Putamen (tissue), 1 donor: Measurements from ENCODE around the gene STK40.

Experiments used
- DNase-seq: peaks from one replicate; pipeline ENCODE4 v3.0.0-alpha.2; 2016; ENCODE audit warnings: low spot score

Gene STK40

GRCh38 chr1:36343651-36344394 lies 41.9 kb downstream of the STK40 start:
- no peak for DNase-seq

- DNase-seq: no peak
These were observed 43.1 kb downstream of the STK40 start for GRCh38 chr1:36342426-36343185.

- DNase-seq: no peak
These were observed 44.0 kb downstream of the STK40 start for GRCh38 chr1:36341626-36342320.

GRCh38 chr1:36339615-36340014 lies 46.1 kb downstream of the STK40 start:
- no peak for DNase-seq

DNA sequence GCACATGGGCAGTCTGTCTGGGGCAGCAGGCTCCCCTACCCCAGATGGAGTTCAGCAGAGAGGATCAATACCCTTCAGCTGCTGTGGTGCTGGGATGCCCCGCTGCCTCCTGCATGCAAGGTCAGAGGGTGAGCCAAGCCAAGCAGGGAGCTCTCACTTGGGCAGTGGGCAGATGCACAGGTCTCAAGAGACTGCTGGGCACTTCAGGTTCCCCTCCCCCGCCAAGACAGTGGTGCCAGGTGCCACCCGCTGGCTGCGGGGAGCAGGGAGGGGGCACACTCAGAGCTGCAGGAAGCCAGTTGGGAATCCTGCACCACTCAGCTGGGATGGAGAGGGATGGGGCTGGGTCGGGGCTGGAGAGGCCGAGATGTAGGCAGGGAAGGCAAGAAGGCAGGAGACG lies 46.5 kb downstream of the STK40 start:
- DNase-seq: no peak

GRCh38 chr1:36337830-36338229 lies 47.9 kb downstream of the STK40 start:
- DNase-seq: no peak

- no peak for DNase-seq
These were observed 54.8 kb downstream of the STK40 start for GRCh38 chr1:36330940-36331339.

GRCh38 chr1:36329817-36330216 lies 55.9 kb downstream of the STK40 start:
- no peak for DNase-seq

DNA sequence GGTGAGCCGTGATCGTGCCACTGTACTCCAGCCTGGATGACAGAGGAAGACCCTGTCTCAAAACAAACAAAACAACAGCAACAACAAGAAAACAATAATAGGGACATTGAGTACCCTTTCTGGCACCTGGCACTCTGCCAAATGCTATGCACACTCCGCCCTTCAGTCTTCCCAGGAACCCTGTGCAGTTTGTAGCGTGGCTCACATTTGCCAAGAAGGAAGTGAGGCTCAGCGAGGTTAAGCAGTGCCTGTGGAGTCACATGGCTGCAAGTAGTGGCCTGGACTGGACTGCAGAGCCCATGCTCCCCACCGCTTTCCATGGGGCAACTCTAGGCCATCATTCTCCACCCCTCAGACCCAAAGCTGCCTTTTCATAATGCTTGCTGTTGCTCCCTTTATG lies 57.0 kb downstream of the STK40 start:
- no peak for DNase-seq

GRCh38 chr1:36328088-36328480 lies 57.6 kb downstream of the STK40 start:
- no peak for DNase-seq

- DNase-seq: no peak
These were observed 58.2 kb downstream of the STK40 start for GRCh38 chr1:36327421-36328087.

- DNase-seq: no peak
These were observed 59.2 kb downstream of the STK40 start for GRCh38 chr1:36326499-36326898.

GRCh38 chr1:36324353-36324703 lies 61.4 kb downstream of the STK40 start:
- DNase-seq: no peak

DNA sequence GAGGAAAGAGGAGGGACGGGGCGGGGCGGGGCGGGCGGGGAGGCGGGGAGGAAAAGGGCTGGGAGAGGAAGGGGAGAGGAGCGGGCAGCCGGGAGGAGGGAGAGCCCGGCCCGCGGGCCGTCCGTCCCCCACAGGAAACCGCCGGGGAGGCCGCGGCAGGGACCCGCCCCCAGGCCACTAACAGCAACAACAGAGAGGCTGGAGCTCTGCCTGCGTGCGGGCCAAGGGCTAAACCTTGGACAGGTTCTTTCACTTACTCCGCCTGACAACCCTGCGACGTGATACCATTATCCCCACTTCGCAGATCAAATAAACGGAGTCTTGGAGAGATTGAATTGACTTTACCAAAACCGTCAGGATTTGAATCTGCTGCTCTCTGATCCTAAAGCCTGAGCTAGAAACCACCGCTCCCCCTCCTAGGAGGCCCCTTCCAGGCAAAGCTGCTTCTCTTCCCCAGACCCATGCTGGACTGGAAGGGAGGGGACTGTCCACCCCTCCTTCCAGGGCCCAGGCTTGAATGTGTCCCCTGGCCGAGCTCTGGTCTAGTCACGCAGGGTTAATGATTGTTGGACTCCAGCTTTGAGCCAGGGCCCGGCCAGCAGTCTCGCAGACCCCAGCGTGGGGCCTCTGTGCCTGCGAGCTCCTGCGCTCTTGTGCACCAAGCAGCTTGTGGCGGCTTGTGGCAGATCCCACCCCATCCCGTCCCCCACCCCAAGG lies 61.9 kb downstream of the STK40 start, which contains the start of gene EVA1B:
EVA1B (minus strand) TSS at position 10 of the 717 bp plus-strand sequence. CDS start 608 bp downstream, outside the sequence.
- no peak for DNase-seq

- no peak for DNase-seq
These were observed 62.7 kb downstream of the STK40 start for GRCh38 chr1:36322786-36323635.

GRCh38 chr1:36322041-36322785 lies 63.5 kb downstream of the STK40 start:
- no peak for DNase-seq

DNA sequence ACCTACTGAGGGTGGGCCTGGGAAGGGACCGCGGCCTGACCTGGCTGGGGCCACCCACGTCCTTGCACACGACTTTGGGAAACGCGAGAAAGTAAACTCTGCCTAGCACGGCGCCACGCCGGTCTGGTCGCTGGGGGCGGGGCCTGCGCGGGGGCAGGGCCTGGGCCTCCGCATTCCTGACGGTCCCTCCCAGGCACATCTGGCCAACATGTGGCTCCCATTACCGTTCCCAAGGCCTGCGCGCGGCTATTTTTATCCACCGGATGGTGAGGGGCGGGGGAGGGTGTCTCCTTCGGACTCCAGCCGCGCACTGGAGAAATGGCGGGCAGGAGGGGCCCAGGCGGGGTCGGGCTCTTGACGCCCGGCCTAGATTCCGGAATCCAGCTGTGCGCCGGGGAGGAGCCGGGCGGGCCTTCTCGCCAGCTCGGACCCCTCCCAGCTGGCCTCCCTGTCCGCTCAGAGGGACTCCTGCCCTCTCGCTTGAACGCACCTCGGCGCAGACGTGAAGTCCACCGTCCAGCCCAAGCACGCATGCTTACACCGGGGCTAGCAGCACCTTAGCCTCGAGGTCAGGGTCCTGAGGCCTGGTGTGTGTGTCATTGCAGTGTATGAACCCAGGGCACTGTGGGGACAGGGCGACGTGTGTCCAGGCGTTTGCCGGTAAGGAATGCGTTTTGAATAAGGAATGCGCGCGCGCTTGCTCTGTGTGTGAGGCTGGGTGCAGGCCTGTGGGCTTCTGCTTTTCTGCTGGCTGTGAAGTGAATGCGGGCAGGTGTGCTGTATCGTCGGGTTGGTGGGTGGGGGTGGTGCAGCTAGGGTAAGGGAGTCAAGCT lies 64.4 kb downstream of the STK40 start:
- DNase-seq: no peak

GRCh38 chr1:36320767-36321118 lies 65.0 kb downstream of the STK40 start:
- no peak for DNase-seq

DNA sequence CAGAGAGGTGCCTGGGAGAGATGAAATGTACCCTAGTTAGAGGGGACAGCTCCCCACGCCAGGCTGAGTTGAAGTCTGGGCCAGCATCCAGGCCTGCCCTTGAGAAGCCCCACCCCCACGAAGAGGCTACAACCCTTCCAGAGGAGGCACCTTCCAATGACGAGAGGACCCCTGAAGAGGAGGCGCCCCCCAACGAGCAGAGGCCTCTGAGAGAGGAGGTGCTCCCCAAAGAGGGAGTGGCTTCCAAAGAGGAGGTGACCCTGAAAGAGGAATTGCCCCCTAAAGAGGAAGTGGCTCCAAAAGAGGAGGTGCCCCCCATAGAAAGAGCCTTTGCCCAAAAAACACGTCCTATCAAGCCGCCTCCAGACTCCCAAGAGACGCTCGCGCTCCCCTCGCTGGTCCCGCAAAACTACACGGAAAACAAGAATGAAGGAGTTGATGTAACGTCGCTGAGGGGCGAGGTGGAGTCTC lies 65.4 kb downstream of the STK40 start:
- no peak for DNase-seq
